Neural progenitor cell (in vitro differentiated cells): Measurements from ENCODE around the gene PPP1R27. TPM values are rescaled to one million over a fixed set of nuclear protein-coding genes. Genes with fewer than 3 reads are reported as not detected.

Experiments used
- DNase-seq: peaks from one replicate; pipeline ENCODE4 v3.0.0-alpha.2; 2016; ENCODE audit warnings: low spot score
- H2AFZ ChIP-seq: fragments of 200-600 bp; sonication (generic); replicated peaks from 2 replicates; pipeline ENCODE4 v1.6.1; 2016; ENCODE audit warnings: antibody characterized with exemption
- H3F3A ChIP-seq: fragments of 200-600 bp; sonication (generic); 2 replicates; pipeline ENCODE4 v1.6.1; 2016; ENCODE audit warnings: antibody characterized with exemption, low read depth
- H3K27ac ChIP-seq: fragments of 200-600 bp; sonication (generic); 2 replicates; pipeline ENCODE4 v1.5.1; 2016; ENCODE audit warnings: mild to moderate bottlenecking
- H3K27me3 ChIP-seq: fragments of 200-600 bp; sonication (generic); 2 replicates; pipeline ENCODE4 v1.6.1; 2016; ENCODE audit warnings: mild to moderate bottlenecking, moderate library complexity
- H3K36me3 ChIP-seq: fragments of 200-600 bp; sonication (generic); 2 replicates; pipeline ENCODE4 v1.5.1; 2016
- H3K4me1 ChIP-seq: fragments of 200-600 bp; sonication (generic); 2 replicates; pipeline ENCODE4 v1.6.1; 2016; ENCODE audit warnings: mixed run types
- H3K4me2 ChIP-seq: fragments of 200-600 bp; sonication (generic); 2 replicates; pipeline ENCODE4 v1.6.1; 2016
- H3K4me3 ChIP-seq: fragments of 200-600 bp; sonication (generic); 2 replicates; pipeline ENCODE4 v1.5.1; 2016
- H3K79me2 ChIP-seq: fragments of 200-600 bp; sonication (generic); 2 replicates; pipeline ENCODE4 v1.6.1; 2016; ENCODE audit warnings: low read depth
- H3K9ac ChIP-seq: fragments of 200-600 bp; sonication (generic); 2 replicates; pipeline ENCODE4 v1.6.1; 2016
- H3K9me3 ChIP-seq: fragments of 200-600 bp; sonication (generic); 2 replicates; pipeline ENCODE4 v1.5.1; 2016; ENCODE audit warnings: low read depth
- H4K20me1 ChIP-seq: fragments of 200-600 bp; sonication (generic); 2 replicates; pipeline ENCODE4 v1.6.1; 2016; ENCODE audit warnings: low read depth
- H3K27ac Mint-ChIP-seq: 3 replicates; pipeline ENCODE4 v1.8.0; 2021; ENCODE audit warnings: mixed read lengths
- H3K27me3 Mint-ChIP-seq: 2 replicates; pipeline ENCODE4 v1.8.0; 2022; ENCODE audit warnings: low read depth, mild to moderate bottlenecking, inconsistent platforms, moderate library complexity, mixed read lengths; ENCODE audit not compliant: insufficient read depth
- H3K36me3 Mint-ChIP-seq: 3 replicates; pipeline ENCODE4 v1.8.0; 2021; ENCODE audit warnings: mixed read lengths
- H3K4me1 Mint-ChIP-seq: 3 replicates; pipeline ENCODE4 v1.8.0; 2021; ENCODE audit warnings: mixed read lengths
- H3K4me3 Mint-ChIP-seq: 3 replicates; pipeline ENCODE4 v1.8.0; 2021; ENCODE audit warnings: mild to moderate bottlenecking, moderate library complexity, mixed read lengths
- H3K9me3 Mint-ChIP-seq: 3 replicates; pipeline ENCODE4 v1.8.0; 2020; ENCODE audit warnings: mixed read lengths
- CTCF ChIP-seq: fragments of 200-600 bp; sonication (generic); IDR thresholded peaks from 2 replicates; pipeline ENCODE4 v1.5.1; 2017; ENCODE audit warnings: antibody characterized with exemption, mild to moderate bottlenecking
- EZH2 ChIP-seq: fragments of 200-600 bp; sonication (generic); IDR thresholded peaks from 2 replicates; pipeline ENCODE4 v1.6.1; 2017; ENCODE audit warnings: antibody characterized with exemption, mild to moderate bottlenecking, moderate library complexity
- EZH2phosphoT487 ChIP-seq: fragments of 200-600 bp; sonication (generic); IDR thresholded peaks from 2 replicates; pipeline ENCODE4 v1.6.1; 2017; ENCODE audit warnings: antibody characterized with exemption
- total RNA-seq: library from RNA; depleted of rRNA; stranded (reverse); fragments of >200 nt; gene quantifications from 2 replicates; pipeline ENCODE4 v1.2.3, GENCODE V29; 2015; ENCODE audit warnings: low replicate concordance

The PPP1R27 gene
- total RNA-seq, 1 donor from 2014 or later = not detected

- no peak overlapping the region for H3K27ac ChIP-seq
- no peaks in the 10 kb centered on the region for H3K4me1 ChIP-seq
- H4K20me1 ChIP-seq = no peaks in the 10 kb centered on the region
- H2AFZ ChIP-seq = no peak overlapping the region
- H3K4me1 Mint-ChIP-seq = no peaks in the 10 kb centered on the region
- H3K79me2 ChIP-seq = no peaks in the 10 kb centered on the region
- H3K27me3 Mint-ChIP-seq = peaks cover 19% of the 10 kb centered on the region
- H3K36me3 ChIP-seq = no peaks in the 10 kb centered on the region
- peaks cover 3% of the 10 kb centered on the region for H3F3A ChIP-seq
- no peaks in the 10 kb centered on the region for H3K9me3 Mint-ChIP-seq
- DNase-seq = no peak
- no peak overlapping the region for H3K4me3 Mint-ChIP-seq
- H3K4me2 ChIP-seq = no peak overlapping the region
- no peak overlapping the region for H3K9ac ChIP-seq
- H3K9me3 ChIP-seq = no peaks in the 10 kb centered on the region
- no peaks in the 10 kb centered on the region for H3K36me3 Mint-ChIP-seq
- no peak overlapping the region for H3K4me3 ChIP-seq
- no peak overlapping the region for H3K27ac Mint-ChIP-seq
- H3K27me3 ChIP-seq = peaks cover 47% of the 10 kb centered on the region
- no peak for TF ChIP-seq CTCF
- no peak for TF ChIP-seq EZH2phosphoT487
- TF ChIP-seq EZH2 = no peak
These were observed 24.4 kb downstream of the PPP1R27 start for GRCh38 chr17:81810476-81810875.

GRCh38 chr17:81809556-81809998 lies 25.3 kb downstream of the PPP1R27 start:
- Histone ChIP-seq H3K9ac (no peak overlapping the region), H3K4me2 (no peak overlapping the region), H3K79me2 (no peaks in the 10 kb centered on the region), H4K20me1 (peaks cover under 1% of the 10 kb centered on the region), H3K27ac (no peak overlapping the region), H2AFZ (no peak overlapping the region), H3K4me3 (no peak overlapping the region), H3K27me3 (peaks cover 56% of the 10 kb centered on the region), H3K4me1 (peaks cover 6% of the 10 kb centered on the region), H3F3A (peaks cover 3% of the 10 kb centered on the region), H3K9me3 (no peaks in the 10 kb centered on the region), H3K36me3 (no peaks in the 10 kb centered on the region)
- no peaks in the 10 kb centered on the region for H3K9me3 Mint-ChIP-seq
- DNase-seq = no peak
- no peaks in the 10 kb centered on the region for H3K36me3 Mint-ChIP-seq
- H3K27ac Mint-ChIP-seq = peak overlapping the region; percentile 20
- TF ChIP-seq CTCF (no peak), EZH2phosphoT487 (no peak)
- H3K4me3 Mint-ChIP-seq = peak overlapping the region; percentile 50
- no peaks in the 10 kb centered on the region for H3K4me1 Mint-ChIP-seq
- H3K27me3 Mint-ChIP-seq = peaks cover 22% of the 10 kb centered on the region

- Histone ChIP-seq H4K20me1 (peaks cover 2% of the 10 kb centered on the region), H3K4me1 (peaks cover 9% of the 10 kb centered on the region), H3K4me2 (no peak overlapping the region), H3K4me3 (no peak overlapping the region), H3K27ac (no peak overlapping the region), H3K27me3 (peaks cover 62% of the 10 kb centered on the region), H3F3A (peaks cover 3% of the 10 kb centered on the region), H3K36me3 (no peaks in the 10 kb centered on the region), H3K9ac (no peak overlapping the region), H3K9me3 (no peaks in the 10 kb centered on the region), H2AFZ (no peak overlapping the region), H3K79me2 (no peaks in the 10 kb centered on the region)
- peak overlapping the region; percentile 20 for H3K27ac Mint-ChIP-seq
- no peaks in the 10 kb centered on the region for H3K36me3 Mint-ChIP-seq
- H3K27me3 Mint-ChIP-seq = peaks cover 22% of the 10 kb centered on the region
- no peaks in the 10 kb centered on the region for H3K4me1 Mint-ChIP-seq
- peak overlapping the region; percentile 50 for H3K4me3 Mint-ChIP-seq
- DNase-seq = no peak
- TF ChIP-seq CTCF (no peak), EZH2phosphoT487 (no peak)
- H3K9me3 Mint-ChIP-seq = no peaks in the 10 kb centered on the region
These were observed 25.9 kb downstream of the PPP1R27 start for GRCh38 chr17:81808778-81809555.
